Measurements from ENCODE around the gene SULT2A1. TPM values are rescaled to one million over a fixed set of nuclear protein-coding genes. Genes with fewer than 3 reads are reported as not detected.

The SULT2A1 gene
- total RNA-seq, 2 experiments from 2014 or later: not detected

DNA sequence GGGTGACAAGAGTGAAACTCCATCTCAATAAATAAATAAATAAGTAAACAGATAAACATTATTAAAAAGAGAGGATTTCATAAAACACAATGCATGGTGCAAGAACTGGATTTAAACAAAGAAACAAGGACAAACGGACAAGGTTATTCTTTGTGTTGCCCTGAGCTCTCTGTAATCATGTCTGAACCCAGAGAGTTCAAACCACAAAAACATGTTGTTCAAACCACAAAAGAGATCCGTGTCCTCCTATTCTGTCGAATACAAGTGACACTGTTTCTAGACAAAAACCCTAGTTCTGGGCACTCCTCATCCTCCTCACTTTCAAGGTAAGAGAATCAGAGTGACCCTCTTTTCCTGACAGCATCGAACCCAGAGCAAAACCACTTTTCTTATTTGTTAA lies 31.7 kb downstream of the SULT2A1 start:
- Mint-ChIP-seq H3K4me3 (no peak overlapping the region), H3K27me3 (peaks cover 24% of the 10 kb centered on the region), H3K27ac (no peak overlapping the region), H3K4me1 (ENCODE audit: low read depth) (peaks cover 7% of the 10 kb centered on the region), H3K36me3 (ENCODE audit: low read depth) (no peaks in the 10 kb centered on the region), H3K9me3 (no peaks in the 10 kb centered on the region)
- TF ChIP-seq, protein P1, sequence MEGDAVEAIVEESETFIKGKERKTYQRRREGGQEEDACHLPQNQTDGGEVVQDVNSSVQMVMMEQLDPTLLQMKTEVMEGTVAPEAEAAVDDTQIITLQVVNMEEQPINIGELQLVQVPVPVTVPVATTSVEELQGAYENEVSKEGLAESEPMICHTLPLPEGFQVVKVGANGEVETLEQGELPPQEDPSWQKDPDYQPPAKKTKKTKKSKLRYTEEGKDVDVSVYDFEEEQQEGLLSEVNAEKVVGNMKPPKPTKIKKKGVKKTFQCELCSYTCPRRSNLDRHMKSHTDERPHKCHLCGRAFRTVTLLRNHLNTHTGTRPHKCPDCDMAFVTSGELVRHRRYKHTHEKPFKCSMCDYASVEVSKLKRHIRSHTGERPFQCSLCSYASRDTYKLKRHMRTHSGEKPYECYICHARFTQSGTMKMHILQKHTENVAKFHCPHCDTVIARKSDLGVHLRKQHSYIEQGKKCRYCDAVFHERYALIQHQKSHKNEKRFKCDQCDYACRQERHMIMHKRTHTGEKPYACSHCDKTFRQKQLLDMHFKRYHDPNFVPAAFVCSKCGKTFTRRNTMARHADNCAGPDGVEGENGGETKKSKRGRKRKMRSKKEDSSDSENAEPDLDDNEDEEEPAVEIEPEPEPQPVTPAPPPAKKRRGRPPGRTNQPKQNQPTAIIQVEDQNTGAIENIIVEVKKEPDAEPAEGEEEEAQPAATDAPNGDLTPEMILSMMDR (IDR thresholded peaks at IDR 0.05): no peak
- DNase-seq: no peak
- POLR2A ChIA-PET: no interaction called here
- CTCF ChIA-PET: interaction anchor here (0.7 kb wide), 1 partner anchor 9 kb away, joined by 3 read pairs; no protein-coding TSS in a partner anchor
- intact Hi-C loops (cut with micrococcal nuclease): no loop called here
- no peak for ATAC-seq

DNA sequence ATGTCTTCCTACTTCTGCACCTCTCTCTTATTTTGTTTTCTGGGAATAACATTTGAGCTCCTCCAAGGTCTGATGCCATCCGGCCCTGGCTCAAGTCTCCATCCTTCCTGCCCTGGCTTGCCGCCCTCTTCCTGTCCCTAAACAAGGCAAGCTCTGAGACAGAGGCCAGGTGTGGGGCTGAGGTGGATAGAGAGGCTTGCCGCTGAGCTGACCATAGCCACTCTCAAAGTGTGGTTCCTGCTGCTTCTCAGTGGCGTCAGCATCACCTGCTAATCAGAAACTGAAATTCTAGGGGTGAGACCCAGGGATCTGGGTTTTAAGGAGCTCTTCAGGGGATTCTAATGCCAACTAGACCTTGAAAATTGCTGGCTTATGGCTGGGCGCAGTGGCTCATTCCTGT lies 33.1 kb downstream of the SULT2A1 start:
- Mint-ChIP-seq H3K4me1 (ENCODE audit: low read depth) (peaks cover 9% of the 10 kb centered on the region), H3K4me3 (no peak overlapping the region), H3K27ac (no peak overlapping the region), H3K9me3 (no peaks in the 10 kb centered on the region), H3K36me3 (ENCODE audit: low read depth) (no peaks in the 10 kb centered on the region), H3K27me3 (peaks cover 31% of the 10 kb centered on the region)
- ATAC-seq: no peak
- TF ChIP-seq, protein P1 (IDR thresholded peaks at IDR 0.05): no peak
- no peak for DNase-seq
- POLR2A ChIA-PET: no interaction called here
- intact Hi-C loops (cut with micrococcal nuclease): no loop called here
- CTCF ChIA-PET: interaction anchor here (0.9 to 3.3 kb wide), 3 partner anchors 11 to 39 kb away, joined by 4 to 20 read pairs (median 5); no protein-coding TSS in a partner anchor

DNA sequence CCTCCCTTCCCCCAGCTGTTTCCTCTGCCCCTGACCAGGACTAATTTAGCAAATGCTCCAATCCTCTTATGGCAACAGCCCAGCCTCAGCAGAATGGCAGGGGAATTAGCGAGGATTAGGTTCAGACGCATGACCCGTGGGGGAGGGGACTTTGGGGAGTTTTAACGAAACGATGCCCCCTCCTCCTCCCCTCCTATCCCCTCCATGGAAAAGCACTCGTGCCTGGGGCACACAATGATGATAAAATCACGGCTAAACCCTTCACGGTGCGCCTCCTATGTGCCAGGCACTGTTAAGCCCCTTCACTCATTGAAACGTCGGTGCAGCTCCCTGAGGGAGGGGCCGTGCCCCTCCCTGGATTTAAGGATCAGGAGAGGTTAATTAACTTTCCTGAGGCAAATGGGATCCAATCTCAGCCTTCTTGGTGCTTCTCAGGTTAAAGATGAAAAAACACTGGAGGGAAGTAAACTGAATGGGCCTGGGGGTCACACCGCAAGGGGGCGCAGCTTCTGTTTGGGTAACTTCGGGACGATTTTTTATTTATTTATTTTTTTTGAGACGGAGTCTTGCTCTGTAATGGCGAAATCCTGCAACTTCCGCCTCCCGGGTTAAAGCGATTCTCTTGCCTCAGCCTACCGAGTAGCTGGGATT lies 37.2 kb downstream of the SULT2A1 start:
- H3K27ac Mint-ChIP-seq: no peak overlapping the region
- H3K36me3 Mint-ChIP-seq (ENCODE audit: low read depth): no peaks in the 10 kb centered on the region
- TF ChIP-seq, protein P1 (IDR thresholded peaks at IDR 0.05): peak; percentile 86
- ChIA-PET POLR2A (interaction anchor here (0.9 kb wide), 1 partner anchor 15 kb away, joined by 3 read pairs; no protein-coding TSS in a partner anchor), CTCF (interaction anchor here (1.3 to 4.6 kb wide), 3 partner anchors 15 to 59 kb away, joined by 3 to 20 read pairs (median 17); no protein-coding TSS in a partner anchor)
- peaks cover 38% of the 10 kb centered on the region for H3K27me3 Mint-ChIP-seq
- peak; percentile 74 for DNase-seq
- intact Hi-C loops (cut with micrococcal nuclease): no loop called here
- peaks cover 6% of the 10 kb centered on the region for H3K4me1 Mint-ChIP-seq (ENCODE audit: low read depth)
- peak overlapping the region; percentile 27 for H3K4me3 Mint-ChIP-seq
- H3K9me3 Mint-ChIP-seq: no peaks in the 10 kb centered on the region
- ATAC-seq: no peak

DNA sequence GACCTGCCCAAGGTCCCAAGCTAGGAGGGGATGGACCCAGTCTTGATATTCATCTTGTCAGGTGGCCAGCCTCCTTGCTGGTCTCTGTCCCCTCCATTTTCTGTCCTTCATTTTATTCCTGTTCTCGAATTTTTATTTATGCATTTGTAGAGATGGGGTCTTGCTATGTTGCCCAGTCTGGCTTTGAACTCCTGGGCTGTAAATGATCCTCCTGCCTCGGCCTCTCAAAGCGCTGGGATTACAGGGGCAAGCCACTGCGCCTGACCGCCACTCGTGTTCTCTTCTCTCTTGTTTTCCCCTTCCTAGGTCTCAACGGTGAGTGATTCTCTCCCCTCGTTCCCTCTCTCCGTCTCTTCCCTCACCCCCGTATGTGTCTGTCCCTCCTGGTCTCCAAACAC lies 37.7 kb downstream of the SULT2A1 start:
- intact Hi-C loops (cut with micrococcal nuclease): no loop called here
- no peak overlapping the region for H3K4me3 Mint-ChIP-seq
- peaks cover 37% of the 10 kb centered on the region for H3K27me3 Mint-ChIP-seq
- no peaks in the 10 kb centered on the region for H3K9me3 Mint-ChIP-seq
- ChIA-PET POLR2A (no interaction called here), CTCF (interaction anchor here (3.5 to 4.6 kb wide), 2 partner anchors 15 to 19 kb away, joined by 17 to 20 read pairs; no protein-coding TSS in a partner anchor)
- H3K27ac Mint-ChIP-seq: no peak overlapping the region
- TF ChIP-seq, protein P1 (IDR thresholded peaks at IDR 0.05): no peak
- no peaks in the 10 kb centered on the region for H3K36me3 Mint-ChIP-seq (ENCODE audit: low read depth)
- peaks cover 6% of the 10 kb centered on the region for H3K4me1 Mint-ChIP-seq (ENCODE audit: low read depth)
- ATAC-seq: no peak
- no peak for DNase-seq

DNA sequence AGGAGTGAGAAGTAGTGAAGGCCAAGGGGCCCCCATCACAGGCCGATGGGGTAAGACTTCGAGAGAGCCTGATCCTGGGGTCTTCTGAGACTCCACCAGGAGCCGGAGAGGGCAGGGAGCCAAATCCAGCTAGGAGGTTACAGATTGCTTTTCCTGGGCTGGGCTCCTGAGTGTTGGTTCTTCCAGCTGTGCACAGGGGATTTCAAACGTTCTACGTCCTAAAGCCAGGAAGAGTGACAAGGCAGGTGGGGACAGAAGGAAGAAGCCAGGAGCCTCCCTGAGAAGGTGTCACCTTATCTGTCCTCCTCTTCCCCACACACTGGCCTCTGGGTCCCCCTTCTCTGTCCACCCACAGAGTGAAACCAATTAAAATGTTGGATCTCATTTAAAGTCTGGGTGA lies 43.2 kb downstream of the SULT2A1 start:
- DNase-seq: no peak
- POLR2A ChIA-PET: no interaction called here
- TF ChIP-seq, protein P1 (IDR thresholded peaks at IDR 0.05): no peak
- Mint-ChIP-seq H3K36me3 (ENCODE audit: low read depth) (no peaks in the 10 kb centered on the region), H3K27ac (no peak overlapping the region), H3K4me3 (no peak overlapping the region), H3K4me1 (ENCODE audit: low read depth) (no peaks in the 10 kb centered on the region), H3K27me3 (peaks cover 20% of the 10 kb centered on the region), H3K9me3 (no peaks in the 10 kb centered on the region)
- intact Hi-C loops (cut with micrococcal nuclease): no loop called here
- no peak for ATAC-seq
- CTCF ChIA-PET: no interaction called here

Measured in activated CD8-positive, alpha-beta T cell treated with anti-CD3 and anti-CD28 coated beads for 36 hours (primary cell).